HL-60 (cell line): ENCODE measurements around the gene ZFHX3.

Experiments
- DNase-seq, 2 experiments: peaks; one replicate each; pipeline ENCODE4 v3.0.0-alpha.2; 2010 to 2020; ENCODE audit warnings: low read depth in 1 of 2, low spot score in 1 of 2
- H3K27ac ChIP-seq: fragments of 250-450 bp; sonication (Bioruptor Pico); replicated peaks from 2 replicates; pipeline ENCODE4 v1.5.1; 2020; ENCODE audit warnings: mild to moderate bottlenecking, moderate library complexity
- H3K27me3 ChIP-seq: fragments of 250-450 bp; sonication (Bioruptor Pico); 2 replicates; pipeline ENCODE4 v1.5.1; 2021; ENCODE audit warnings: mild to moderate bottlenecking, moderate library complexity; ENCODE audit not compliant: insufficient read depth, poor library complexity, severe bottlenecking
- H3K4me3 ChIP-seq: replicated peaks from 2 replicates; pipeline ENCODE4 v1.5.1; 2011; ENCODE audit warnings: mild to moderate bottlenecking, control low read depth, low read length; ENCODE audit not compliant: insufficient read depth
- GABPA ChIP-seq: IDR thresholded peaks from 2 replicates; pipeline ENCODE4 v1.6.1; 2012; ENCODE audit warnings: low read depth
- POLR2AphosphoS5 ChIP-seq: IDR thresholded peaks from 2 replicates; pipeline ENCODE4 v1.6.1; 2012; ENCODE audit warnings: low read depth
- REST ChIP-seq: IDR thresholded peaks from 2 replicates; pipeline ENCODE4 v1.6.1; 2012; ENCODE audit warnings: low read depth; ENCODE audit not compliant: insufficient replicate concordance
- SPI1 ChIP-seq: IDR thresholded peaks from 2 replicates; pipeline ENCODE4 v1.6.1; 2012; ENCODE audit warnings: low read depth, mild to moderate bottlenecking, borderline replicate concordance
- TF ChIP-seq, protein P1 (sequence below): IDR thresholded peaks from one replicate; pipeline ENCODE4 v1.5.1; 2011; ENCODE audit warnings: low read length, control low read depth, inconsistent platforms; ENCODE audit not compliant: insufficient read depth

Gene ZFHX3

GRCh38 chr16:72946474-72947194 lies 101.3 kb downstream of the ZFHX3 start:
- DNase-seq = no peak
- Histone ChIP-seq H3K4me3 (no peak overlapping the region), H3K27me3 (no peaks in the 10 kb centered on the region), H3K27ac (no peak overlapping the region)
- TF ChIP-seq POLR2AphosphoS5 (no peak), SPI1 (no peak), GABPA (no peak), REST (no peak)
- TF ChIP-seq, protein P1, sequence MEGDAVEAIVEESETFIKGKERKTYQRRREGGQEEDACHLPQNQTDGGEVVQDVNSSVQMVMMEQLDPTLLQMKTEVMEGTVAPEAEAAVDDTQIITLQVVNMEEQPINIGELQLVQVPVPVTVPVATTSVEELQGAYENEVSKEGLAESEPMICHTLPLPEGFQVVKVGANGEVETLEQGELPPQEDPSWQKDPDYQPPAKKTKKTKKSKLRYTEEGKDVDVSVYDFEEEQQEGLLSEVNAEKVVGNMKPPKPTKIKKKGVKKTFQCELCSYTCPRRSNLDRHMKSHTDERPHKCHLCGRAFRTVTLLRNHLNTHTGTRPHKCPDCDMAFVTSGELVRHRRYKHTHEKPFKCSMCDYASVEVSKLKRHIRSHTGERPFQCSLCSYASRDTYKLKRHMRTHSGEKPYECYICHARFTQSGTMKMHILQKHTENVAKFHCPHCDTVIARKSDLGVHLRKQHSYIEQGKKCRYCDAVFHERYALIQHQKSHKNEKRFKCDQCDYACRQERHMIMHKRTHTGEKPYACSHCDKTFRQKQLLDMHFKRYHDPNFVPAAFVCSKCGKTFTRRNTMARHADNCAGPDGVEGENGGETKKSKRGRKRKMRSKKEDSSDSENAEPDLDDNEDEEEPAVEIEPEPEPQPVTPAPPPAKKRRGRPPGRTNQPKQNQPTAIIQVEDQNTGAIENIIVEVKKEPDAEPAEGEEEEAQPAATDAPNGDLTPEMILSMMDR = no peak

DNA sequence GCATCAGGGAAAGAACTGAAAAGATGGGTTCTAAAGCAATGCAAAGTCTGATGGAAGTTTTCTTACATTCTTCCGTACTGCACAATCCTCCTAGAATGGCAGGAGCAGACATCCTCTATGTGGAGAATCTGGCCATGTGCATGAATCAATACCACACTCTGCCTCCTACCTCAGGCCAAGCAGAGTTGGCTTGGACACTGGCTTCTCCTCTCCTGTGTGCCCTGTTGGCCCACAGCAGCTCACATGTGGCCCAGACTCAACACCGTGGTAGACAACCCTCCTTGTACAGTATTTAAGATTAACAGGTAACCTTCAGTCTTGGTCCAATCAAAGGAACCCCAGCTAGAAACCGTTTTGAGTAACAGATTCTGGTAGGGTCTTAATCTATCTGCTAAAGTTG lies 101.9 kb downstream of the ZFHX3 start:
- DNase-seq = no peak
- H3K27me3 ChIP-seq = no peaks in the 10 kb centered on the region
- no peak overlapping the region for H3K27ac ChIP-seq
- TF ChIP-seq POLR2AphosphoS5 = no peak
- TF ChIP-seq GABPA = no peak
- TF ChIP-seq REST = no peak
- TF ChIP-seq, protein P1 = no peak
- H3K4me3 ChIP-seq = no peak overlapping the region

- Histone ChIP-seq H3K27ac (no peak overlapping the region), H3K27me3 (no peaks in the 10 kb centered on the region), H3K4me3 (no peak overlapping the region)
- TF ChIP-seq POLR2AphosphoS5 (no peak), GABPA (no peak), REST (no peak), SPI1 (no peak)
- TF ChIP-seq, protein P1 = no peak
- no peak for DNase-seq
Observed at GRCh38 chr16:72945611-72946010, 102.3 kb downstream of the ZFHX3 start.
